ENCODE measurements around the gene GALNTL6. TPM values are rescaled to one million over a fixed set of nuclear protein-coding genes. Genes with fewer than 3 reads are reported as not detected.

GALNTL6 gene
- total RNA-seq, 1 donor from 2014 or later = 0.13 TPM

- Histone ChIP-seq H3K4me3 (ENCODE audit: low read depth, low read length) (no peak overlapping the region), H3K36me3 (ENCODE audit: control insufficient read depth, insufficient read depth, low read length) (no peaks in the 10 kb centered on the region), H3K27me3 (ENCODE audit: control insufficient read depth, insufficient read depth, low read length) (no peaks in the 10 kb centered on the region)
- TF ChIP-seq, protein P1, sequence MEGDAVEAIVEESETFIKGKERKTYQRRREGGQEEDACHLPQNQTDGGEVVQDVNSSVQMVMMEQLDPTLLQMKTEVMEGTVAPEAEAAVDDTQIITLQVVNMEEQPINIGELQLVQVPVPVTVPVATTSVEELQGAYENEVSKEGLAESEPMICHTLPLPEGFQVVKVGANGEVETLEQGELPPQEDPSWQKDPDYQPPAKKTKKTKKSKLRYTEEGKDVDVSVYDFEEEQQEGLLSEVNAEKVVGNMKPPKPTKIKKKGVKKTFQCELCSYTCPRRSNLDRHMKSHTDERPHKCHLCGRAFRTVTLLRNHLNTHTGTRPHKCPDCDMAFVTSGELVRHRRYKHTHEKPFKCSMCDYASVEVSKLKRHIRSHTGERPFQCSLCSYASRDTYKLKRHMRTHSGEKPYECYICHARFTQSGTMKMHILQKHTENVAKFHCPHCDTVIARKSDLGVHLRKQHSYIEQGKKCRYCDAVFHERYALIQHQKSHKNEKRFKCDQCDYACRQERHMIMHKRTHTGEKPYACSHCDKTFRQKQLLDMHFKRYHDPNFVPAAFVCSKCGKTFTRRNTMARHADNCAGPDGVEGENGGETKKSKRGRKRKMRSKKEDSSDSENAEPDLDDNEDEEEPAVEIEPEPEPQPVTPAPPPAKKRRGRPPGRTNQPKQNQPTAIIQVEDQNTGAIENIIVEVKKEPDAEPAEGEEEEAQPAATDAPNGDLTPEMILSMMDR (IDR thresholded peaks at IDR 0.05; ENCODE audit: insufficient read depth, low read length, poor library complexity, severe bottlenecking) = no peak
- no peak for DNase-seq (ENCODE audit: low read depth)
Measured at GRCh38 chr4:172045981-172046380, 232.8 kb downstream of the GALNTL6 start.

DNA sequence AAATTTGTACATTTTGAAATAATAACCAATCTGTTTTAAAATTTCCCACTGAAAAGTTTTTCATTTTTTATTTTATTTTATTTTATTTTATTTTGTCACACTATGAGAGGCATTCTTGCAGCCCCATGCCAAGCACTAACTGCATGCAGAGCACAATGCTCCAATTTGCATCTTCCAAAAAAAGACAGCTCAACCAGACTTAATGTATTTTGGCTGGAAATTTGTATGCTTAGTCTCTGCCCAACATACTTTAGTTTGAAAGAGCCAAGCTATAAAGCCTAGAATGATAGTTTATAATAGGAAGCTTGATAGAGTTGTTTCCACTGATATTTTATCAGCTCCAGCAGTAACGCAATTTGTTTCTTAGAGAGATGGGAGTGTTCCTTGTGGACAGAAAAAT lies 235.5 kb downstream of the GALNTL6 start:
- TF ChIP-seq, protein P1 (IDR thresholded peaks at IDR 0.05; ENCODE audit: insufficient read depth, low read length, poor library complexity, severe bottlenecking) = no peak
- Histone ChIP-seq H3K27me3 (ENCODE audit: control insufficient read depth, insufficient read depth, low read length) (no peaks in the 10 kb centered on the region), H3K4me3 (ENCODE audit: low read depth, low read length) (no peak overlapping the region), H3K36me3 (ENCODE audit: control insufficient read depth, insufficient read depth, low read length) (no peaks in the 10 kb centered on the region)
- DNase-seq (ENCODE audit: low read depth) = no peak

- DNase-seq (ENCODE audit: low read depth) = no peak
- H3K36me3 ChIP-seq (ENCODE audit: control insufficient read depth, insufficient read depth, low read length) = no peaks in the 10 kb centered on the region
- TF ChIP-seq, protein P1 (IDR thresholded peaks at IDR 0.05; ENCODE audit: insufficient read depth, low read length, poor library complexity, severe bottlenecking) = no peak
- H3K27me3 ChIP-seq (ENCODE audit: control insufficient read depth, insufficient read depth, low read length) = no peaks in the 10 kb centered on the region
- H3K4me3 ChIP-seq (ENCODE audit: low read depth, low read length) = no peak overlapping the region
Measured at GRCh38 chr4:172050911-172051310, 237.7 kb downstream of the GALNTL6 start.

- TF ChIP-seq, protein P1 (IDR thresholded peaks at IDR 0.05; ENCODE audit: insufficient read depth, low read length, poor library complexity, severe bottlenecking) = no peak
- no peak for DNase-seq (ENCODE audit: low read depth)
- Histone ChIP-seq H3K36me3 (ENCODE audit: control insufficient read depth, insufficient read depth, low read length) (no peaks in the 10 kb centered on the region), H3K4me3 (ENCODE audit: low read depth, low read length) (no peak overlapping the region), H3K27me3 (ENCODE audit: control insufficient read depth, insufficient read depth, low read length) (no peaks in the 10 kb centered on the region)
Measured at GRCh38 chr4:172055046-172055445, 241.8 kb downstream of the GALNTL6 start.

DNA sequence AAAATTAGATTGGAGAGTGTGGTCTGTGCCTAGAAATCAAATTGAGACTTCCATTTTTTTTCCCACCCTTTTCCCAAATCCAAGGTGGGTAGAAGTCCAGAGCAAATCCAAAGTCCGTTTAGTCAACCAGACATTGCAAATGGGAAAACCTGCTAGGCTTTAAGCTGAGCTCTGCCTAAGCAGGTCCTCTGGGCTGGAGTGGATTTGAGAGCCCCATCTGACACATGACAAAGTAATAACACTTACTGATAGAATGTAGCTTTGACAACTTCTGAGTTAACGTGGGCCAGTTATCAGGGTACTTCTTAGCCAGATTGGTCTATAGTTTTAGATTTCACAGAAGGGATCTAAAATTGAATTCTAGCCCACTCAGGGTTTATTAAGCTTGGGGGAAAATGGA lies 242.3 kb downstream of the GALNTL6 start:
- DNase-seq (ENCODE audit: low read depth) = no peak
- H3K36me3 ChIP-seq (ENCODE audit: control insufficient read depth, insufficient read depth, low read length) = no peaks in the 10 kb centered on the region
- TF ChIP-seq, protein P1 (IDR thresholded peaks at IDR 0.05; ENCODE audit: insufficient read depth, low read length, poor library complexity, severe bottlenecking) = no peak
- H3K27me3 ChIP-seq (ENCODE audit: control insufficient read depth, insufficient read depth, low read length) = no peaks in the 10 kb centered on the region
- no peak overlapping the region for H3K4me3 ChIP-seq (ENCODE audit: low read depth, low read length)

DNA sequence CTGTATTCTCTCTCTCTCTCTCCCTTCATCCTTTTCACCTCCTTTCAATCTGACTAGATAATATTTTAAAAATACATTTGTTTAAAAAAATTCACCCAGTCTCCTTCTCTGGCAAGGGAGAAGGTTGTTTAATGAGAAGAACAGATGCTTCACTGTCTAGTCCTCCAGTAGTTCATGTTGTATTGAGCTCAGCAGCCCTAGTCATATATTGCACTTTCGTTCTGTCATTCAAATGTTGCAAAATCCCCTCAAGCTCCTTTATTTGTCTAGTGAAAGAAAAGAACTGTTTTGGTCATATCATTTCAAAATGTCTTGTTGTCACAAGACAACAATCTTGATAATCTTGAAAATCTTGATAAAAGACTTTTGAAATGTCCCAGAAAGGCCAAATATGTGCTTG lies 248.0 kb downstream of the GALNTL6 start:
- H3K27me3 ChIP-seq (ENCODE audit: control insufficient read depth, insufficient read depth, low read length) = no peaks in the 10 kb centered on the region
- DNase-seq (ENCODE audit: low read depth) = no peak
- H3K36me3 ChIP-seq (ENCODE audit: control insufficient read depth, insufficient read depth, low read length) = no peaks in the 10 kb centered on the region
- no peak overlapping the region for H3K4me3 ChIP-seq (ENCODE audit: low read depth, low read length)
- TF ChIP-seq, protein P1 (IDR thresholded peaks at IDR 0.05; ENCODE audit: insufficient read depth, low read length, poor library complexity, severe bottlenecking) = no peak

Data from kidney epithelial cell (primary cell).